Liver (tissue), 9 donors: ENCODE measurements around the gene MIF4GD. TPM values are rescaled to one million over a fixed set of nuclear protein-coding genes. Genes with fewer than 3 reads are reported as not detected.

Experiments used
- DNase-seq: peaks from one replicate; pipeline ENCODE4 v3.0.0-alpha.2; 2017; ENCODE audit warnings: low spot score
- H3K27ac ChIP-seq, 2 donors: one replicate each; pipeline ENCODE4 v1.7.0; 2013; ENCODE audit warnings: inconsistent platforms in 2 of 2, low read length in 2 of 2, control low read depth in 1 of 2, low read depth in 1 of 2, mild to moderate bottlenecking in 1 of 2
- H3K27me3 ChIP-seq, 4 donors: one replicate each; pipeline versions ENCODE4 v1.6.1 to v1.7.0; 2013; ENCODE audit warnings: low read length in 3 of 4, inconsistent platforms in 1 of 4, mild to moderate bottlenecking in 1 of 4, moderate library complexity in 1 of 4; ENCODE audit not compliant: control insufficient read depth in 4 of 4, insufficient read depth in 4 of 4
- H3K36me3 ChIP-seq, 4 donors: one replicate each; pipeline versions ENCODE4 v1.6.1 to v1.7.0; 2013; ENCODE audit warnings: low read length in 3 of 4, mild to moderate bottlenecking in 3 of 4, low read depth in 1 of 4, moderate library complexity in 1 of 4; ENCODE audit not compliant: control insufficient read depth in 4 of 4, insufficient read depth in 3 of 4
- H3K4me1 ChIP-seq, 4 donors: one replicate each; pipeline versions ENCODE4 v1.6.1 to v1.7.0; 2013; ENCODE audit warnings: low read length in 3 of 4, mild to moderate bottlenecking in 3 of 4, moderate library complexity in 1 of 4; ENCODE audit not compliant: control insufficient read depth in 4 of 4, insufficient read depth in 4 of 4
- H3K4me3 ChIP-seq, 3 donors: one replicate each; pipeline versions ENCODE4 v1.6.1 to v1.7.0; 2013; ENCODE audit warnings: low read length in 3 of 3, control low read depth in 1 of 3, low read depth in 1 of 3, mild to moderate bottlenecking in 1 of 3
- H3K9ac ChIP-seq, 2 donors: one replicate each; pipeline ENCODE4 v1.7.0; 2013; ENCODE audit warnings: low read length in 2 of 2, mild to moderate bottlenecking in 2 of 2, moderate library complexity in 2 of 2, control low read depth in 1 of 2, low read depth in 1 of 2
- H3K9me3 ChIP-seq, 4 donors: one replicate each; pipeline versions ENCODE4 v1.6.1 to v1.7.0; 2013; ENCODE audit warnings: low read length in 3 of 4; ENCODE audit not compliant: control insufficient read depth in 4 of 4
- ATF3 ChIP-seq: IDR thresholded peaks from 2 replicates; pipeline ENCODE4 v1.6.1; 2016; ENCODE audit warnings: antibody characterized with exemption
- CTCF ChIP-seq: fragments of 150-350 bp; IDR thresholded peaks from 2 replicates; pipeline ENCODE4 v1.5.1; 2017; ENCODE audit warnings: improper control_type of control experiment, low read depth, low read length; ENCODE audit not compliant: missing input control
- FOXA2 ChIP-seq: IDR thresholded peaks from 2 replicates; pipeline ENCODE4 v1.6.1; 2016; ENCODE audit warnings: antibody characterized with exemption
- GABPA ChIP-seq, 2 donors: IDR thresholded peaks in 1 of 2; conservative IDR thresholded peaks in 1 of 2; 2 replicates each; pipeline ENCODE4 v1.6.1; 2016; ENCODE audit warnings: antibody characterized with exemption in 2 of 2, mild to moderate bottlenecking in 1 of 2, moderate library complexity in 1 of 2
- HNF4A ChIP-seq, 2 donors: conservative IDR thresholded peaks; 2 replicates each; pipeline ENCODE4 v1.6.1; 2016; ENCODE audit warnings: antibody characterized with exemption in 2 of 2, mild to moderate bottlenecking in 2 of 2
- JUND ChIP-seq, 2 donors: IDR thresholded peaks; 2 replicates each; pipeline ENCODE4 v1.6.1; 2016; ENCODE audit warnings: antibody characterized with exemption in 2 of 2
- MAX ChIP-seq: IDR thresholded peaks from 2 replicates; pipeline ENCODE4 v1.6.1; 2016; ENCODE audit warnings: antibody characterized with exemption
- REST ChIP-seq: IDR thresholded peaks from 2 replicates; pipeline ENCODE4 v1.6.1; 2016; ENCODE audit warnings: antibody characterized with exemption, mild to moderate bottlenecking
- RXRA ChIP-seq, 2 donors: IDR thresholded peaks; 2 replicates each; pipeline ENCODE4 v1.6.1; 2017 to 2018; ENCODE audit warnings: antibody characterized with exemption in 2 of 2, mild to moderate bottlenecking in 1 of 2
- SP1 ChIP-seq: IDR thresholded peaks from 2 replicates; pipeline ENCODE4 v1.6.1; 2018; ENCODE audit warnings: antibody characterized with exemption, mild to moderate bottlenecking
- TAF1 ChIP-seq: conservative IDR thresholded peaks from 2 replicates; pipeline ENCODE4 v1.6.1; 2016; ENCODE audit warnings: antibody characterized with exemption, mild to moderate bottlenecking
- YY1 ChIP-seq: IDR thresholded peaks from 2 replicates; pipeline ENCODE4 v1.6.1; 2016; ENCODE audit warnings: antibody characterized with exemption, mild to moderate bottlenecking
- WGBS: extraction: QIAGEN DNeasy Blood & Tissue Kit; methylation state at CpG from one replicate; pipeline ENCODE4 v1.1.7; 2013; 5-methylcytosine and 5-hydroxymethylcytosine counted together
- polyA plus RNA-seq, 2 donors: library from polyadenylated mRNA; stranded (reverse) in 1 of 2; unstranded in 1 of 2; fragments of 200-250 nt in 1 of 2; fragments of >200 nt in 1 of 2; fragmentation: Nextera tagmentation in 1 of 2; extraction: Ambion mirVana in 1 of 2; gene quantifications; one replicate each; pipeline versions ENCODE4 v1.2.1 to v1.2.3, GENCODE V29; 2013 to 2015
- total RNA-seq, 2 donors: library from RNA; depleted of rRNA; stranded (reverse); fragments of >200 nt; gene quantifications; one replicate each; pipeline ENCODE4 v1.2.3, GENCODE V29; 2014
- donor health status: healthy.
- donor health status: healthy.
- donor health status: healthy.
- donor health status: healthy.
- donor health status: healthy.

Gene MIF4GD
- total and polyA plus RNA-seq, 4 donors, result 6.2 to 13.6 (median 9.7) TPM

GRCh38 chr17:75237100-75238014 lies 33.7 kb downstream of the MIF4GD start:
- Histone ChIP-seq H3K9me3 (no peaks in the 10 kb centered on the region), H3K36me3 (peaks cover 20 to 75% (median 50%) of the 10 kb centered on the region in 4 donors), H3K4me1 (peaks cover 0 to 7% (median 3%) of the 10 kb centered on the region in 4 donors), H3K27me3 (no peaks in the 10 kb centered on the region), H3K4me3 (no peak overlapping the region), H3K27ac (no peak overlapping the region), H3K9ac (no peak overlapping the region)
- no peak for DNase-seq
- 80% methylated on average over 12 of the region's 12 CpGs for WGBS
- TF ChIP-seq ATF3 (no peak), TAF1 (no peak), SP1 (no peak), GABPA (IDR thresholded peaks at IDR 0.05 in 1 of 2, conservative IDR thresholded peaks at IDR 0.05 in 1 of 2) (no peak), FOXA2 (no peak), HNF4A (conservative IDR thresholded peaks at IDR 0.05) (no peak), CTCF (no peak)

- no peak overlapping the region for H3K9ac ChIP-seq
- no peak for DNase-seq
- no peaks in the 10 kb centered on the region for H3K27me3 ChIP-seq
- H3K27ac ChIP-seq, result no peak overlapping the region
- H3K9me3 ChIP-seq, result no peaks in the 10 kb centered on the region
- peaks cover 9 to 86% (median 55%) of the 10 kb centered on the region in 4 donors for H3K36me3 ChIP-seq
- no peaks in the 10 kb centered on the region for H3K4me1 ChIP-seq
- TF ChIP-seq MAX, result no peak
- no peak for TF ChIP-seq REST
- TF ChIP-seq TAF1, result no peak
- no peak for TF ChIP-seq SP1
- no peak for TF ChIP-seq JUND (IDR thresholded peaks at IDR 0.05)
- TF ChIP-seq CTCF, result no peak
- no peak for TF ChIP-seq HNF4A (conservative IDR thresholded peaks at IDR 0.05)
- no peak for TF ChIP-seq RXRA (IDR thresholded peaks at IDR 0.05)
- no peak for TF ChIP-seq GABPA (IDR thresholded peaks at IDR 0.05 in 1 of 2, conservative IDR thresholded peaks at IDR 0.05 in 1 of 2)
- no peak for TF ChIP-seq YY1
- no peak overlapping the region for H3K4me3 ChIP-seq
- WGBS, result 98% methylated on average over 13 of the region's 13 CpGs
Measured at GRCh38 chr17:75232786-75233185, 38.2 kb downstream of the MIF4GD start.
